ENCODE data around the gene EGR2.
"Not testable (repeated sequence)": the region's sequence is repeated elsewhere in the genome, so short reads cannot be mapped to it uniquely, and the experiment has no call there.

The EGR2 gene

GRCh38 chr10:62795762-62796161 is 20.4 kb downstream of the EGR2 start:
- no peak for TF ChIP-seq CTCF (IDR thresholded peaks at IDR 0.05; ENCODE audit: control insufficient read depth, extremely low read depth, insufficient read depth)
- H3K4me3 ChIP-seq (ENCODE audit: low read depth, low read length), result no peak overlapping the region
- no peak for DNase-seq (ENCODE audit: low read depth)

GRCh38 chr10:62795100-62795499 is 21.1 kb downstream of the EGR2 start:
- no peak for TF ChIP-seq CTCF (IDR thresholded peaks at IDR 0.05; ENCODE audit: control insufficient read depth, extremely low read depth, insufficient read depth)
- H3K4me3 ChIP-seq (ENCODE audit: low read depth, low read length), result no peak overlapping the region
- DNase-seq (ENCODE audit: low read depth), result no peak

GRCh38 chr10:62794306-62794705 is 21.9 kb downstream of the EGR2 start:
- no peak for TF ChIP-seq CTCF (IDR thresholded peaks at IDR 0.05; ENCODE audit: control insufficient read depth, extremely low read depth, insufficient read depth)
- DNase-seq (ENCODE audit: low read depth), result no peak
- no peak overlapping the region for H3K4me3 ChIP-seq (ENCODE audit: low read depth, low read length)

GRCh38 chr10:62792261-62792660 is 23.9 kb downstream of the EGR2 start:
- no peak for TF ChIP-seq CTCF (IDR thresholded peaks at IDR 0.05; ENCODE audit: control insufficient read depth, extremely low read depth, insufficient read depth)
- DNase-seq (ENCODE audit: low read depth), result no peak
- H3K4me3 ChIP-seq (ENCODE audit: low read depth, low read length), result no peak overlapping the region

- no peak for TF ChIP-seq CTCF (IDR thresholded peaks at IDR 0.05; ENCODE audit: control insufficient read depth, extremely low read depth, insufficient read depth)
- no peak for DNase-seq (ENCODE audit: low read depth)
- H3K4me3 ChIP-seq (ENCODE audit: low read depth, low read length), result no peak overlapping the region
Observed at GRCh38 chr10:62790571-62790970, 25.6 kb downstream of the EGR2 start.

- no peak overlapping the region for H3K4me3 ChIP-seq (ENCODE audit: low read depth, low read length)
- DNase-seq (ENCODE audit: low read depth), result no peak
- no peak for TF ChIP-seq CTCF (IDR thresholded peaks at IDR 0.05; ENCODE audit: control insufficient read depth, extremely low read depth, insufficient read depth)
Observed at GRCh38 chr10:62790019-62790555, 26.1 kb downstream of the EGR2 start.

- TF ChIP-seq CTCF (IDR thresholded peaks at IDR 0.05; ENCODE audit: control insufficient read depth, extremely low read depth, insufficient read depth), result no peak
- DNase-seq (ENCODE audit: low read depth), result no peak
- no peak overlapping the region for H3K4me3 ChIP-seq (ENCODE audit: low read depth, low read length)
Observed at GRCh38 chr10:62788861-62789467, 27.2 kb downstream of the EGR2 start.

- H3K4me3 ChIP-seq (ENCODE audit: low read depth, low read length); DNase-seq (ENCODE audit: low read depth): not testable (repeated sequence)
Observed at GRCh38 chr10:62788285-62788684, 27.9 kb downstream of the EGR2 start.

GRCh38 chr10:62784537-62784936 is 31.6 kb downstream of the EGR2 start:
- H3K4me3 ChIP-seq (ENCODE audit: low read depth, low read length); DNase-seq (ENCODE audit: low read depth): not testable (repeated sequence)
